ENCODE measurements around the gene TPST1.
"Not testable (repeated sequence)": the region's sequence is repeated elsewhere in the genome, so short reads cannot be mapped to it uniquely, and the experiment has no call there.

TPST1 gene

GRCh38 chr7:66173856-66174255 is 31.3 kb upstream of the TPST1 start:
- Histone ChIP-seq H3K4me1 (ENCODE audit: control insufficient read depth in 1 of 2, insufficient read depth in 2 of 2, low read length in 2 of 2) (no peaks in the 10 kb centered on the region), H3K27me3 (ENCODE audit: low read depth, low read length) (no peaks in the 10 kb centered on the region), H3K4me3 (ENCODE audit: low read depth in 1 of 2, low read length in 2 of 2) (no peak overlapping the region), H3K27ac (ENCODE audit: low read length) (no peak overlapping the region), H3K9me3 (ENCODE audit: control insufficient read depth in 1 of 2, low read length in 2 of 2) (no peaks in the 10 kb centered on the region), H3K36me3 (ENCODE audit: control insufficient read depth in 1 of 2, insufficient read depth in 2 of 2, low read length in 2 of 2) (no peaks in the 10 kb centered on the region)

- not testable (repeated sequence) for H3K27ac ChIP-seq (ENCODE audit: low read length); H3K4me1 ChIP-seq (ENCODE audit: control insufficient read depth in 1 of 2, insufficient read depth in 2 of 2, low read length in 2 of 2); H3K36me3 ChIP-seq (ENCODE audit: control insufficient read depth in 1 of 2, insufficient read depth in 2 of 2, low read length in 2 of 2); H3K9me3 ChIP-seq (ENCODE audit: control insufficient read depth in 1 of 2, low read length in 2 of 2); H3K27me3 ChIP-seq (ENCODE audit: low read depth, low read length); H3K4me3 ChIP-seq (ENCODE audit: low read depth in 1 of 2, low read length in 2 of 2)
These were observed 30.1 kb upstream of the TPST1 start for GRCh38 chr7:66175006-66175405.

GRCh38 chr7:66176914-66177313 is 28.2 kb upstream of the TPST1 start:
- Histone ChIP-seq H3K4me1 (ENCODE audit: control insufficient read depth in 1 of 2, insufficient read depth in 2 of 2, low read length in 2 of 2) (no peaks in the 10 kb centered on the region), H3K9me3 (ENCODE audit: control insufficient read depth in 1 of 2, low read length in 2 of 2) (no peaks in the 10 kb centered on the region), H3K4me3 (ENCODE audit: low read depth in 1 of 2, low read length in 2 of 2) (no peak overlapping the region), H3K36me3 (ENCODE audit: control insufficient read depth in 1 of 2, insufficient read depth in 2 of 2, low read length in 2 of 2) (no peaks in the 10 kb centered on the region), H3K27ac (ENCODE audit: low read length) (no peak overlapping the region), H3K27me3 (ENCODE audit: low read depth, low read length) (no peaks in the 10 kb centered on the region)

- H3K36me3 ChIP-seq (ENCODE audit: control insufficient read depth in 1 of 2, insufficient read depth in 2 of 2, low read length in 2 of 2), result no peaks in the 10 kb centered on the region
- H3K27ac ChIP-seq (ENCODE audit: low read length), result no peak overlapping the region
- no peaks in the 10 kb centered on the region for H3K4me1 ChIP-seq (ENCODE audit: control insufficient read depth in 1 of 2, insufficient read depth in 2 of 2, low read length in 2 of 2)
- H3K9me3 ChIP-seq (ENCODE audit: control insufficient read depth in 1 of 2, low read length in 2 of 2), result no peaks in the 10 kb centered on the region
- H3K27me3 ChIP-seq (ENCODE audit: low read depth, low read length), result no peaks in the 10 kb centered on the region
- H3K4me3 ChIP-seq (ENCODE audit: low read depth in 1 of 2, low read length in 2 of 2), result no peak overlapping the region
These were observed 26.9 kb upstream of the TPST1 start for GRCh38 chr7:66178258-66178657.

GRCh38 chr7:66181329-66181728 is 23.8 kb upstream of the TPST1 start:
- Histone ChIP-seq H3K27ac (ENCODE audit: low read length) (no peak overlapping the region), H3K27me3 (ENCODE audit: low read depth, low read length) (no peaks in the 10 kb centered on the region)

GRCh38 chr7:66181845-66182244 is 23.3 kb upstream of the TPST1 start:
- H3K4me1 ChIP-seq (ENCODE audit: control insufficient read depth in 1 of 2, insufficient read depth in 2 of 2, low read length in 2 of 2), result no peaks in the 10 kb centered on the region
- H3K9me3 ChIP-seq (ENCODE audit: control insufficient read depth in 1 of 2, low read length in 2 of 2), result peaks cover 0 to 2% of the 10 kb centered on the region in 2 donors
- no peaks in the 10 kb centered on the region for H3K36me3 ChIP-seq (ENCODE audit: control insufficient read depth in 1 of 2, insufficient read depth in 2 of 2, low read length in 2 of 2)
- no peak overlapping the region for H3K4me3 ChIP-seq (ENCODE audit: low read depth in 1 of 2, low read length in 2 of 2)
- H3K27me3 ChIP-seq (ENCODE audit: low read depth, low read length), result no peaks in the 10 kb centered on the region
- no peak overlapping the region for H3K27ac ChIP-seq (ENCODE audit: low read length)

More at GRCh38 chr7:66181329-66181728, 23.8 kb upstream of the TPST1 start:
- Histone ChIP-seq H3K36me3 (ENCODE audit: control insufficient read depth in 1 of 2, insufficient read depth in 2 of 2, low read length in 2 of 2) (no peaks in the 10 kb centered on the region), H3K9me3 (ENCODE audit: control insufficient read depth in 1 of 2, low read length in 2 of 2) (peaks cover 0 to 2% of the 10 kb centered on the region in 2 donors), H3K4me3 (ENCODE audit: low read depth in 1 of 2, low read length in 2 of 2) (no peak overlapping the region), H3K4me1 (ENCODE audit: control insufficient read depth in 1 of 2, insufficient read depth in 2 of 2, low read length in 2 of 2) (no peaks in the 10 kb centered on the region)

- no peak overlapping the region for H3K4me3 ChIP-seq (ENCODE audit: low read depth in 1 of 2, low read length in 2 of 2)
- H3K27me3 ChIP-seq (ENCODE audit: low read depth, low read length), result no peaks in the 10 kb centered on the region
- H3K27ac ChIP-seq (ENCODE audit: low read length), result no peak overlapping the region
- H3K36me3 ChIP-seq (ENCODE audit: control insufficient read depth in 1 of 2, insufficient read depth in 2 of 2, low read length in 2 of 2), result no peaks in the 10 kb centered on the region
- no peaks in the 10 kb centered on the region for H3K4me1 ChIP-seq (ENCODE audit: control insufficient read depth in 1 of 2, insufficient read depth in 2 of 2, low read length in 2 of 2)
- H3K9me3 ChIP-seq (ENCODE audit: control insufficient read depth in 1 of 2, low read length in 2 of 2), result peaks cover 0 to 2% of the 10 kb centered on the region in 2 donors
These were observed 22.2 kb upstream of the TPST1 start for GRCh38 chr7:66182920-66183319.

- no peak overlapping the region for H3K27ac ChIP-seq (ENCODE audit: low read length)
- H3K36me3 ChIP-seq (ENCODE audit: control insufficient read depth in 1 of 2, insufficient read depth in 2 of 2, low read length in 2 of 2), result no peaks in the 10 kb centered on the region
- H3K4me3 ChIP-seq (ENCODE audit: low read depth in 1 of 2, low read length in 2 of 2), result no peak overlapping the region
- H3K27me3 ChIP-seq (ENCODE audit: low read depth, low read length), result no peaks in the 10 kb centered on the region
- H3K4me1 ChIP-seq (ENCODE audit: control insufficient read depth in 1 of 2, insufficient read depth in 2 of 2, low read length in 2 of 2), result no peaks in the 10 kb centered on the region
- peaks cover 0 to 2% of the 10 kb centered on the region in 2 donors for H3K9me3 ChIP-seq (ENCODE audit: control insufficient read depth in 1 of 2, low read length in 2 of 2)
These were observed 21.4 kb upstream of the TPST1 start for GRCh38 chr7:66183700-66184099.

- H3K9me3 ChIP-seq (ENCODE audit: control insufficient read depth in 1 of 2, low read length in 2 of 2), result peaks cover 0 to 2% of the 10 kb centered on the region in 2 donors
- H3K4me3 ChIP-seq (ENCODE audit: low read depth in 1 of 2, low read length in 2 of 2), result no peak overlapping the region
- H3K36me3 ChIP-seq (ENCODE audit: control insufficient read depth in 1 of 2, insufficient read depth in 2 of 2, low read length in 2 of 2), result no peaks in the 10 kb centered on the region
- H3K4me1 ChIP-seq (ENCODE audit: control insufficient read depth in 1 of 2, insufficient read depth in 2 of 2, low read length in 2 of 2), result no peaks in the 10 kb centered on the region
- no peak overlapping the region for H3K27ac ChIP-seq (ENCODE audit: low read length)
- H3K27me3 ChIP-seq (ENCODE audit: low read depth, low read length), result no peaks in the 10 kb centered on the region
These were observed 19.4 kb upstream of the TPST1 start for GRCh38 chr7:66185680-66186187.

GRCh38 chr7:66186991-66187390 is 18.1 kb upstream of the TPST1 start:
- no peaks in the 10 kb centered on the region for H3K4me1 ChIP-seq (ENCODE audit: control insufficient read depth in 1 of 2, insufficient read depth in 2 of 2, low read length in 2 of 2)
- H3K36me3 ChIP-seq (ENCODE audit: control insufficient read depth in 1 of 2, insufficient read depth in 2 of 2, low read length in 2 of 2), result no peaks in the 10 kb centered on the region
- no peaks in the 10 kb centered on the region for H3K27me3 ChIP-seq (ENCODE audit: low read depth, low read length)
- H3K4me3 ChIP-seq (ENCODE audit: low read depth in 1 of 2, low read length in 2 of 2), result no peak overlapping the region
- no peak overlapping the region for H3K27ac ChIP-seq (ENCODE audit: low read length)
- H3K9me3 ChIP-seq (ENCODE audit: control insufficient read depth in 1 of 2, low read length in 2 of 2), result peaks cover 0 to 2% of the 10 kb centered on the region in 2 donors

- Histone ChIP-seq H3K9me3 (ENCODE audit: control insufficient read depth in 1 of 2, low read length in 2 of 2) (peaks cover 0 to 2% of the 10 kb centered on the region in 2 donors), H3K4me1 (ENCODE audit: control insufficient read depth in 1 of 2, insufficient read depth in 2 of 2, low read length in 2 of 2) (no peaks in the 10 kb centered on the region), H3K4me3 (ENCODE audit: low read depth in 1 of 2, low read length in 2 of 2) (no peak overlapping the region), H3K36me3 (ENCODE audit: control insufficient read depth in 1 of 2, insufficient read depth in 2 of 2, low read length in 2 of 2) (no peaks in the 10 kb centered on the region), H3K27me3 (ENCODE audit: low read depth, low read length) (no peaks in the 10 kb centered on the region), H3K27ac (ENCODE audit: low read length) (no peak overlapping the region)
These were observed 17.2 kb upstream of the TPST1 start for GRCh38 chr7:66187905-66188304.

GRCh38 chr7:66188645-66189044 is 16.5 kb upstream of the TPST1 start:
- H3K9me3 ChIP-seq (ENCODE audit: control insufficient read depth in 1 of 2, low read length in 2 of 2), result peaks cover 0 to 2% of the 10 kb centered on the region in 2 donors
- H3K4me1 ChIP-seq (ENCODE audit: control insufficient read depth in 1 of 2, insufficient read depth in 2 of 2, low read length in 2 of 2), result no peaks in the 10 kb centered on the region
- H3K27me3 ChIP-seq (ENCODE audit: low read depth, low read length), result no peaks in the 10 kb centered on the region
- no peak overlapping the region for H3K27ac ChIP-seq (ENCODE audit: low read length)
- H3K4me3 ChIP-seq (ENCODE audit: low read depth in 1 of 2, low read length in 2 of 2), result no peak overlapping the region
- H3K36me3 ChIP-seq (ENCODE audit: control insufficient read depth in 1 of 2, insufficient read depth in 2 of 2, low read length in 2 of 2), result no peaks in the 10 kb centered on the region

Measured in muscle layer of duodenum (tissue), 2 donors.